Ectodermal cell (in vitro differentiated cells): ENCODE measurements around the gene HUS1.
"Not testable (repeated sequence)": the region's sequence is repeated elsewhere in the genome, so short reads cannot be mapped to it uniquely, and the experiment has no call there.

Experiments
- H3K27ac ChIP-seq: 2 replicates; pipeline ENCODE4 v1.7.0; 2013; ENCODE audit warnings: mild to moderate bottlenecking, low read depth, low read length; ENCODE audit not compliant: insufficient read depth, poor library complexity, severe bottlenecking
- H3K27me3 ChIP-seq: 2 replicates; pipeline ENCODE4 v1.7.0; 2013; ENCODE audit warnings: mild to moderate bottlenecking, low read length; ENCODE audit not compliant: insufficient read depth, control insufficient read depth, poor library complexity, severe bottlenecking
- H3K36me3 ChIP-seq: one replicate; pipeline ENCODE4 v1.7.0; 2013; ENCODE audit warnings: low read length; ENCODE audit not compliant: control insufficient read depth, insufficient read depth
- H3K4me1 ChIP-seq: one replicate; pipeline ENCODE4 v1.7.0; 2013; ENCODE audit warnings: low read length; ENCODE audit not compliant: control insufficient read depth, insufficient read depth
- H3K4me3 ChIP-seq: 2 replicates; pipeline ENCODE4 v1.7.0; 2013; ENCODE audit warnings: low read depth, low read length, control low read depth; ENCODE audit not compliant: insufficient read depth
- H3K9me3 ChIP-seq: 2 replicates; pipeline ENCODE4 v1.7.0; 2013; ENCODE audit warnings: mild to moderate bottlenecking, low read length, moderate library complexity; ENCODE audit not compliant: control insufficient read depth
- WGBS, 2 experiments: methylation state at CpG; one replicate each; pipeline ENCODE4 v1.1.7; 2013; ENCODE audit warnings: missing lambda C conversion rate in 2 of 2; 5-methylcytosine and 5-hydroxymethylcytosine counted together

HUS1 gene

GRCh38 chr7:47947355-47947749 is 32.1 kb downstream of the HUS1 start:
- H3K36me3 ChIP-seq = no peaks in the 10 kb centered on the region
- H3K4me1 ChIP-seq = no peaks in the 10 kb centered on the region
- no peak overlapping the region for H3K4me3 ChIP-seq
- no peaks in the 10 kb centered on the region for H3K9me3 ChIP-seq
- WGBS, 2 experiments = 92 to 98% methylated on average over 7 of the region's 7 CpGs
- no peak overlapping the region for H3K27ac ChIP-seq
- no peaks in the 10 kb centered on the region for H3K27me3 ChIP-seq

GRCh38 chr7:47946581-47947354 is 32.6 kb downstream of the HUS1 start:
- Histone ChIP-seq H3K9me3 (no peaks in the 10 kb centered on the region), H3K4me1 (no peaks in the 10 kb centered on the region), H3K4me3 (no peak overlapping the region), H3K27me3 (no peaks in the 10 kb centered on the region), H3K27ac (no peak overlapping the region), H3K36me3 (no peaks in the 10 kb centered on the region)
- 94 to 95% methylated on average over 7 of the region's 7 CpGs for WGBS, 2 experiments

- Histone ChIP-seq H3K9me3 (no peaks in the 10 kb centered on the region), H3K4me3 (no peak overlapping the region), H3K4me1 (no peaks in the 10 kb centered on the region), H3K27me3 (no peaks in the 10 kb centered on the region), H3K36me3 (no peaks in the 10 kb centered on the region), H3K27ac (no peak overlapping the region)
- 57 to 58% methylated on average over 8 of the region's 8 CpGs for WGBS, 2 experiments
Observed at GRCh38 chr7:47945261-47946015, 34.0 kb downstream of the HUS1 start.

- Histone ChIP-seq H3K4me3 (no peak overlapping the region), H3K36me3 (no peaks in the 10 kb centered on the region), H3K9me3 (no peaks in the 10 kb centered on the region), H3K4me1 (no peaks in the 10 kb centered on the region), H3K27me3 (no peaks in the 10 kb centered on the region), H3K27ac (no peak overlapping the region)
- WGBS, 2 experiments = 86 to 87% methylated on average over 12 of the region's 12 CpGs
Observed at GRCh38 chr7:47944536-47945260, 34.7 kb downstream of the HUS1 start.

GRCh38 chr7:47943676-47944474 is 35.5 kb downstream of the HUS1 start:
- no peak overlapping the region for H3K4me3 ChIP-seq
- no peaks in the 10 kb centered on the region for H3K4me1 ChIP-seq
- no peaks in the 10 kb centered on the region for H3K27me3 ChIP-seq
- 89 to 93% methylated on average over 8 of the region's 8 CpGs for WGBS, 2 experiments
- H3K9me3 ChIP-seq = no peaks in the 10 kb centered on the region
- H3K27ac ChIP-seq = no peak overlapping the region
- no peaks in the 10 kb centered on the region for H3K36me3 ChIP-seq

GRCh38 chr7:47942651-47943050 is 36.8 kb downstream of the HUS1 start:
- not testable (repeated sequence) for H3K27me3 ChIP-seq, H3K4me3 ChIP-seq, H3K27ac ChIP-seq, H3K9me3 ChIP-seq, H3K36me3 ChIP-seq, H3K4me1 ChIP-seq
- WGBS, 2 experiments = 88 to 91% methylated on average over 7 of the region's 10 CpGs

- Histone ChIP-seq H3K4me1 (no peaks in the 10 kb centered on the region), H3K27ac (no peak overlapping the region), H3K36me3 (no peaks in the 10 kb centered on the region), H3K4me3 (no peak overlapping the region), H3K27me3 (no peaks in the 10 kb centered on the region), H3K9me3 (no peaks in the 10 kb centered on the region)
- 67 to 73% methylated on average over 10 of the region's 10 CpGs for WGBS, 2 experiments
Observed at GRCh38 chr7:47942132-47942531, 37.3 kb downstream of the HUS1 start.

- no peaks in the 10 kb centered on the region for H3K9me3 ChIP-seq
- no peaks in the 10 kb centered on the region for H3K36me3 ChIP-seq
- no peak overlapping the region for H3K27ac ChIP-seq
- WGBS, 2 experiments = 76 to 80% methylated on average over 8 to 9 of the region's 9 CpGs
- no peak overlapping the region for H3K4me3 ChIP-seq
- H3K4me1 ChIP-seq = peaks cover 3% of the 10 kb centered on the region
- no peaks in the 10 kb centered on the region for H3K27me3 ChIP-seq
Observed at GRCh38 chr7:47941136-47941844, 38.1 kb downstream of the HUS1 start.
